ENCODE results near the gene MADCAM1. TPM values are rescaled to one million over a fixed set of nuclear protein-coding genes. Genes with fewer than 3 reads are reported as not detected.
A peak's percentile ranks its signal among the peaks of the same experiment; 100 is the strongest.
"Not testable (repeated sequence)": the region's sequence is repeated elsewhere in the genome, so short reads cannot be mapped to it uniquely, and the experiment has no call there.

The MADCAM1 gene
- total RNA-seq, 1 experiment from 2014 or later: not detected

DNA sequence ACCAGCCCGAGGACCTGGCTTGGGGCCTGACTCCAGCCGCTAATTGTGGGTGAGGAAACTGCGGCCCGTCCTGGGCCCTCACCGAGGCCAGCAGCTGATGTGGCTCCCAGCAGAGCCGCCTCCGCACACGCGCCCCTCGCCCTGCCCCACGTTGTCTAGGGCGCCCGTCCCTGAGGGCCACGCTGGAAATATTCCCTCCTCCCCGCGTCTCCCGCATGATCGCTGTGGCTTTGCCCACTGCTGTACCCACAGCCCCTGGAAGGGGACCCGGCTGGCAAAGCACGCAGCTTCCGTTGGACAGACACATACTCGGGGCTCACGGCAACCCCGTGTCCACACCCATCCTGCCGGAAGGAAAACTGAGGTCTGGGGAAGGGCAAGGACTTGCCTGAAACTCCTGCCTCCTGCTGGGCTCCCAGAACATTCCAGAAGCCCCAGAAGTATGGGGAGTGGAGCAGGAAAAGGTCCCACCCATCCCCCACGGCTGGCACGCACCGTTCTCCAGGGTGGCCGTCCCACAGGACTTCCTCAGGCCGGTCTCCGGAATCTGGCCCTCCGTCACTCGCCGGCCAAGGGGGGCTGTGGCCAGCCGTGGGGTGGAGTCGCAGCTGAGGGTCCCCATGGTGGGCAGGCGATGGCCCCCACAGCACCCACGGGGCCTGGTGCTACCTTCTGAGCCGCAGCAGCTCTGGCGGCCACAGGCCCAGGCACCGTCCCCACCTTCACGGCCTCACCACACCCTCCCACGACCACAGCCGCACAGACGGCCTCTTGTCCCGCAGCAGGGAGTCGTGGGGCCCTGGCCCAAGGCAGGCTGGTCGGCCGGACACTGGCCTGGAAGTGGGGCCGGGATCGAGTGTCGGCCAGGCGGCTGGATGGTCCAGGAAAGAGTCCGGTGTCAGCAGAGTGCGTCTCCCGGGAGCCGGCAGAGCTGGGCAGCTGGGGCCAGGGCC is 21.9 kb upstream of the MADCAM1 start:
- Histone ChIP-seq H3K9me3 (replicated peaks) (no peaks in the 10 kb centered on the region), H3K27me3 (replicated peaks) (no peaks in the 10 kb centered on the region; the same call in 1 of the 2 replicates), H3K4me3 (no peak overlapping the region), H3K27ac (no peak overlapping the region), H3K4me1 (replicated peaks) (peaks cover 11% of the 10 kb centered on the region; the same call in 1 of the 2 replicates), H3K36me3 (no peaks in the 10 kb centered on the region)
- DNase-seq (ENCODE audit: low read depth in 1 of 2, low spot score in 2 of 2): peak in 1 of 2 experiments; percentile 46

- no peaks in the 10 kb centered on the region for H3K9me3 ChIP-seq (replicated peaks)
These were observed 20.9 kb upstream of the MADCAM1 start for GRCh38 chr19:475360-475759.

DNA sequence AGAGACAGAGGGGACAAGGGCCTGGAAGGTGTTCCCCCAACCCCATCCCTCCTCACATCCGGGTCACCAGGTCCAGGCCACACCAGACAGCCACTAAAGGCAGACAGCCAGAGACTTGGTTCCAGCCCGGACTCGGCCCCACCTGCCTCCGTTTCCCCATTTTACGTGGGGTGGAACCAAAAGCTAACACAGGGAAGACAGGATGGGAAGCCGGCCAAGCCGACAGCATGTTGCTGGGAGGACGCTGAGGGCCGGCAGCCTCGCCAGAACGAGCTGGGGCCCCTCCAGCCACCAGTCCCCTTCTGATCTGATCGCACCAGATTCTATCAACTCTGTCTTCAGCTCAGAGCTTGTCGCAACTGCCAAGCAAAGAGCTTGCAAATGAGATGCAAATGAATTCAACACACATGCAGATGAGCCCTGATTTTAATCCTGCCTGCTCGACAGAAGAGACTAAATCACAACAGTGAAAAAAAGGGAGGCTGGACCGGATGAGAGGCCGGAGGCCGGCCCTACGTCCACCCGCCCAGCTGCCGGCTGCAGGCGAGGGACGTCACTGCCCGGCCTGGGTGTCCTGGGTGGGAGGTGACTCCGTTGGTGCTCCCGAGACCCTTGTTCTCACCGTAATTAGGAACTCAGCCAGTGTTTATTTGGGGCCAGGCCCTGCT is 17.9 kb upstream of the MADCAM1 start:
- Histone ChIP-seq H3K27ac (no peak overlapping the region), H3K36me3 (no peaks in the 10 kb centered on the region), H3K9me3 (replicated peaks) (no peaks in the 10 kb centered on the region), H3K27me3 (replicated peaks) (no peaks in the 10 kb centered on the region; the same call in 1 of the 2 replicates), H3K4me3 (no peak overlapping the region), H3K4me1 (replicated peaks) (peaks cover 11% of the 10 kb centered on the region; the same call in 1 of the 2 replicates)
- DNase-seq (ENCODE audit: low read depth in 1 of 2, low spot score in 2 of 2): no peak

More at GRCh38 chr19:475360-475759, 20.9 kb upstream of the MADCAM1 start:
- Histone ChIP-seq H3K4me1 (replicated peaks) (peaks cover 14% of the 10 kb centered on the region; the same call in 1 of the 2 replicates), H3K4me3 (no peak overlapping the region), H3K27ac (no peak overlapping the region), H3K36me3 (no peaks in the 10 kb centered on the region), H3K27me3 (replicated peaks) (no peaks in the 10 kb centered on the region; the same call in 1 of the 2 replicates)
- no peak for DNase-seq (ENCODE audit: low read depth in 1 of 2, low spot score in 2 of 2)

DNA sequence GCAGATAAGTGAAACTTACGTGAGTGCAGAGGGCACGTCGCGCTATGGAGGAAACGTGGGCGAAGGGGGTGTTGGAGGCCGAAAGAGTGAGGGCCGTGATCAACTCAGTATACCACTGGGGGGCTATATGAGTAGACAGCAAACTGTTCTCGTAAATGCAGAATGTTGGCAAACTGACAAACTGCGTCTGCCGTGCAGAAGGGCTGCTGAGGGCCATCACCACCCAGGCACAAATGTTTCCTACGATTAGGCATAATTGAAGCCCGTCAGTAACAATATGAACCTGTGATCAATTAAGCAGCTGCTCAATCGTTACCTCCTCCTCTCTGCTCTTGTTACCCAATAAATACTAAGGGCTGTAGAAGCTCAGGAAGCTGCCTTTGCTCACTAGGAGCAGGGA is 17.3 kb upstream of the MADCAM1 start:
- Histone ChIP-seq H3K4me1 (replicated peaks) (peaks cover 11% of the 10 kb centered on the region; the same call in 1 of the 2 replicates), H3K36me3 (no peaks in the 10 kb centered on the region), H3K27ac (no peak overlapping the region), H3K9me3 (replicated peaks) (no peaks in the 10 kb centered on the region), H3K4me3 (no peak overlapping the region), H3K27me3 (replicated peaks) (no peaks in the 10 kb centered on the region; the same call in 1 of the 2 replicates)
- DNase-seq (ENCODE audit: low read depth in 1 of 2, low spot score in 2 of 2): no peak

DNA sequence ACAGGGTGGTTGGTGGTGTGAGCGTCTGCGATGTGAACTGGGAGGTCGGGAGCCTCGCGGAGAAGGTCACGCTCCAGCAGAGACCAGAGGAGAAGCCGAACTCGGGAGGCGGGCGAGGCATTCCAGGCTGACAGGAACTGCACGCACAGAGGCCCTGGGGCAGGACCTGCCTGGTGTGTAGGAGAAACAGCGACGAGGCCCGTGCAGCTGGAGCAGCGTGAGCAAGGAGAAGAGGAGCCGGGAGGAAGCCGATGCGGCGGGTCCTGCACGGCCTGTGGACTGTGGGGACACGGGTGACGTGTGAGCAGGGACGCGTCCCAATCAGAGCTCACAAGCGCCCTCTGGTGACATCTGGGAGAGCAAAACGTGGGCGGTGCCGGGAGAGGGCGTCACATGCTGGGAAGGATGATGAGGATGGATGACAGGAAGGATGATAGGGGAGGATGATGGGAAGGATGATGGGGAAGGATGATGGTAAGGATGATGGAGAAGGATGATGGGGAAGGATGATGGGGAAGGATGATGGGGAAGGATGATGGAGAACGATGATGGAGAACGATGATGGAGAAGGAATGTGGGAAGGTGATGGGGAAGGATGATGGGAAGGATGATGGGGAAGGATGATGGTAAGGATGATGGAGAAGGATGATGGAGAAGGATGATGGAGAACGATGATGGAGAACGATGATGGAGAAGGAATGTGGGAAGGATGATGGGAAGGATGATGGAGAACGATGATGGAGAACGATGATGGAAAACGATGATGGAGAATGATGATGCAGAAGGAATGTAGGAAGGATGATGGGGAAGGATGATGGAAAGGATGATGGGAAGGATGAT is 16.1 kb upstream of the MADCAM1 start:
- H3K9me3 ChIP-seq (replicated peaks): no peaks in the 10 kb centered on the region
- DNase-seq (ENCODE audit: low read depth in 1 of 2, low spot score in 2 of 2): peak; percentile 52 to 71
- H3K4me3 ChIP-seq: no peak overlapping the region
- H3K27ac ChIP-seq: no peak overlapping the region
- H3K27me3 ChIP-seq (replicated peaks): peaks cover 6% of the 10 kb centered on the region
- no peaks in the 10 kb centered on the region for H3K36me3 ChIP-seq
- 0 out of 2 replicates have a peak, but pooled peaks cover 4% of the 10 kb centered on the region for H3K4me1 ChIP-seq (replicated peaks)

- DNase-seq (ENCODE audit: low read depth in 1 of 2, low spot score in 2 of 2); H3K4me1 ChIP-seq (replicated peaks); H3K36me3 ChIP-seq; H3K27ac ChIP-seq; H3K9me3 ChIP-seq (replicated peaks); H3K4me3 ChIP-seq: not testable (repeated sequence)
- peaks cover 13% of the 10 kb centered on the region for H3K27me3 ChIP-seq (replicated peaks)
These were observed 15.2 kb upstream of the MADCAM1 start for GRCh38 chr19:481100-481499.

GRCh38 chr19:482186-483041 is 13.9 kb upstream of the MADCAM1 start:
- DNase-seq (ENCODE audit: low read depth in 1 of 2, low spot score in 2 of 2): no peak

DNA sequence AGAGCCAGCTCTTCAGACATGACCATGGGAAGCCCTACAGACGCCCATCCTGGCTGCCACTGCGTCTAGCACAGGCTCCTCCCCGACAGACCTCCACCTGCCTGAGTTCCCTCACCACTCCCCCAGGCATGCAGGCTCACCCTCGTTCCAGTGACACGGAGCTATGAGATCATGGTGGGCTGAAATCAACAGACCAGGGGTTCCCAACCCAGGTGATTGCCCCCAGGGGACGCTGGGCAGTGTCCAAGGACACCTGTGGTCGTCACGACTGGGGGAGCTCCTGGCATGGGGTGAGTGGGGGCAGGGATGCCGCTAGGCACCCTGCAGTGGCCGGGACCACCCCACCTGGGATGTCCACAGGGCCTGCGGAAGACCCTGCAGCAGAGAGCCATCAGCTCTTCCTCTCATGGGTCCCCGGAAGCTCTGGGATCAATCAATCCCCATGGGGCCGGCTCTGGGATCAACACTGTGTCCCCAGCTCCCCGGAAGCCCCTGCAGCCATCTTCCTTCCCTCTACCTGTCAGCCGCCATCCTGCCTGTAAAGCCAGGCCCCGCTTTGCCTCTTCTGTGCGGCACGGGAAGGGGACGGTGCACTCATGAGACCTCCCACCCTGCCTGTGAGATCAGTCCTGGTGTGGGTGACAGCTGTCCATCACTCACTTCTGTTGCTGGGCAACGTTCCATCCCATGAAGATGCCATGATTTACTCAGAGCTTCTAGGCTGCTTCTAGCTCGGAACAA is 12.8 kb upstream of the MADCAM1 start:
- no peak overlapping the region for H3K4me3 ChIP-seq
- H3K27me3 ChIP-seq (replicated peaks): peaks cover 13% of the 10 kb centered on the region
- peaks cover 12% of the 10 kb centered on the region; the same call in 1 of the 2 replicates for H3K4me1 ChIP-seq (replicated peaks)
- no peak for DNase-seq (ENCODE audit: low read depth in 1 of 2, low spot score in 2 of 2)
- H3K36me3 ChIP-seq: peaks cover 1% of the 10 kb centered on the region
- no peak overlapping the region for H3K27ac ChIP-seq
- H3K9me3 ChIP-seq (replicated peaks): no peaks in the 10 kb centered on the region

More at GRCh38 chr19:482186-483041, 13.9 kb upstream of the MADCAM1 start:
- H3K27ac ChIP-seq: no peak overlapping the region
- H3K36me3 ChIP-seq: no peaks in the 10 kb centered on the region
- H3K4me1 ChIP-seq (replicated peaks): peaks cover 9% of the 10 kb centered on the region; the same call in 1 of the 2 replicates
- H3K27me3 ChIP-seq (replicated peaks): peaks cover 13% of the 10 kb centered on the region
- no peaks in the 10 kb centered on the region for H3K9me3 ChIP-seq (replicated peaks)
- no peak overlapping the region for H3K4me3 ChIP-seq

GRCh38 chr19:484494-484893 is 11.8 kb upstream of the MADCAM1 start:
- peaks cover 16% of the 10 kb centered on the region for H3K4me1 ChIP-seq (replicated peaks)
- H3K4me3 ChIP-seq: no peak overlapping the region
- peaks cover 5% of the 10 kb centered on the region for H3K36me3 ChIP-seq
- no peaks in the 10 kb centered on the region for H3K9me3 ChIP-seq (replicated peaks)
- H3K27me3 ChIP-seq (replicated peaks): peaks cover 13% of the 10 kb centered on the region
- no peak for DNase-seq (ENCODE audit: low read depth in 1 of 2, low spot score in 2 of 2)
- no peak overlapping the region for H3K27ac ChIP-seq

DNA sequence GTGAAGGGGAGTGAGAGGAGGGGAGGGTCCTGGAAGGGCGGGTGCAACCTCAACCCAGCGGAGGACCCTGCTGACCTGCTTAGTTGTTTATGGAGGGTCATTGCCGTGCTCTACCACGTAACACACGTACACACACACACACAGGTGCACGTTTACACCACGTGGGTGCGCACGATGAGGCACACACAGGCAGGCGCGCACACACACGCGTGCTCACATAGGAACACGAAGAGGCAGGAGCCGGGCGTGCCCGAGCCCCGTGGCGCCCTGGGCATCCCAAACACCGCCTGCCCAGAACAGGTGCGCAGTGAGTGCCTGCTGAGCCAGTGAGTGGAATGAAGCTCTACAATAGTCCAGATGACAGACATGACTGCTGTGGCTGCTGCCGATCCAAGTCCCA is 11.2 kb upstream of the MADCAM1 start:
- Histone ChIP-seq H3K9me3 (replicated peaks) (no peaks in the 10 kb centered on the region), H3K4me1 (replicated peaks) (peaks cover 16% of the 10 kb centered on the region), H3K27me3 (replicated peaks) (peaks cover 13% of the 10 kb centered on the region), H3K36me3 (peaks cover 5% of the 10 kb centered on the region), H3K27ac (no peak overlapping the region), H3K4me3 (no peak overlapping the region)
- DNase-seq (ENCODE audit: low read depth in 1 of 2, low spot score in 2 of 2): no peak

- H3K36me3 ChIP-seq: peaks cover 5% of the 10 kb centered on the region
- H3K9me3 ChIP-seq (replicated peaks): no peaks in the 10 kb centered on the region
- H3K27me3 ChIP-seq (replicated peaks): peaks cover 13% of the 10 kb centered on the region
- peaks cover 15% of the 10 kb centered on the region for H3K4me1 ChIP-seq (replicated peaks)
- no peak overlapping the region for H3K4me3 ChIP-seq
- DNase-seq (ENCODE audit: low read depth in 1 of 2, low spot score in 2 of 2): no peak
- H3K27ac ChIP-seq: no peak overlapping the region
These were observed 10.6 kb upstream of the MADCAM1 start for GRCh38 chr19:485583-486236.

All from SJSA1 (cell line).